Astrocyte (in vitro differentiated cells and primary cell): ENCODE measurements around the gene CTIF. TPM values are rescaled to one million over a fixed set of nuclear protein-coding genes. Genes with fewer than 3 reads are reported as not detected.

ENCODE experiments used
- DNase-seq: peaks from one replicate; pipeline ENCODE4 v3.0.0-alpha.2; 2010; ENCODE audit warnings: low read depth
- FAIRE-seq: peaks from 2 replicates; lab custom pipeline; 2011; peaks lifted over from hg19 to GRCh38; lab: Jason Lieb, UNC
- H2AFZ ChIP-seq: 2 replicates; pipeline ENCODE4 v1.6.0; 2012; ENCODE audit warnings: low read depth, low read length, inconsistent platforms
- H3K27ac ChIP-seq: 2 replicates; pipeline ENCODE4 v1.5.1; 2011; ENCODE audit warnings: low read depth, low read length, inconsistent platforms
- H3K27me3 ChIP-seq: 2 replicates; pipeline ENCODE4 v1.6.0; 2011; ENCODE audit warnings: low read length, inconsistent platforms; ENCODE audit not compliant: insufficient read depth
- H3K36me3 ChIP-seq: 2 replicates; pipeline ENCODE4 v1.5.1; 2011; ENCODE audit warnings: low read length, inconsistent platforms; ENCODE audit not compliant: insufficient read depth
- H3K4me1 ChIP-seq: 2 replicates; pipeline ENCODE4 v1.5.1; 2011; ENCODE audit warnings: low read length, inconsistent platforms; ENCODE audit not compliant: insufficient read depth
- H3K4me2 ChIP-seq: 2 replicates; pipeline ENCODE4 v1.6.0; 2012; ENCODE audit warnings: low read length, inconsistent platforms
- H3K4me3 ChIP-seq: 2 replicates; pipeline ENCODE4 v1.5.1; 2011; ENCODE audit warnings: low read depth, mild to moderate bottlenecking, low read length, inconsistent platforms; ENCODE audit not compliant: insufficient read depth
- H3K79me2 ChIP-seq: 2 replicates; pipeline ENCODE4 v1.6.0; 2012; ENCODE audit warnings: mild to moderate bottlenecking, low read length, inconsistent platforms; ENCODE audit not compliant: insufficient read depth
- H3K9ac ChIP-seq: 2 replicates; pipeline ENCODE4 v1.6.0; 2012; ENCODE audit warnings: mild to moderate bottlenecking, low read length, inconsistent platforms
- H3K9me3 ChIP-seq: 2 replicates; pipeline ENCODE4 v1.5.1; 2012; ENCODE audit warnings: low read depth, mild to moderate bottlenecking, low read length, inconsistent platforms; ENCODE audit not compliant: insufficient read depth
- H4K20me1 ChIP-seq: 2 replicates; pipeline ENCODE4 v1.6.0; 2012; ENCODE audit warnings: low read length, inconsistent platforms; ENCODE audit not compliant: insufficient read depth
- H3K27ac Mint-ChIP-seq: one replicate; pipeline ENCODE4 v1.8.0; 2021; ENCODE audit warnings: mild to moderate bottlenecking, mixed read lengths; ENCODE audit not compliant: unreplicated experiment
- H3K27me3 Mint-ChIP-seq: one replicate; pipeline ENCODE4 v1.8.0; 2021; ENCODE audit warnings: low read depth, mixed read lengths; ENCODE audit not compliant: unreplicated experiment
- H3K36me3 Mint-ChIP-seq: one replicate; pipeline ENCODE4 v1.8.0; 2021; ENCODE audit warnings: low read depth, mixed read lengths; ENCODE audit not compliant: unreplicated experiment
- H3K4me1 Mint-ChIP-seq: one replicate; pipeline ENCODE4 v1.8.0; 2021; ENCODE audit warnings: low read depth, mixed read lengths; ENCODE audit not compliant: unreplicated experiment
- H3K4me3 Mint-ChIP-seq: one replicate; pipeline ENCODE4 v1.8.0; 2021; ENCODE audit warnings: mild to moderate bottlenecking, moderate library complexity, mixed read lengths; ENCODE audit not compliant: unreplicated experiment
- H3K9me3 Mint-ChIP-seq: one replicate; pipeline ENCODE4 v1.8.0; 2021; ENCODE audit warnings: mild to moderate bottlenecking, mixed read lengths; ENCODE audit not compliant: unreplicated experiment
- EZH2 ChIP-seq: IDR thresholded peaks from 2 replicates; pipeline ENCODE4 v1.6.1; 2012; ENCODE audit warnings: mild to moderate bottlenecking, low read length, inconsistent platforms; ENCODE audit not compliant: insufficient read depth
- total RNA-seq: library from RNA; stranded (reverse); gene quantifications from 2 replicates; pipeline ENCODE4 v1.2.1, GENCODE V29; 2021
- TF ChIP-seq, protein P1 (sequence below): IDR thresholded peaks from 2 replicates; pipeline ENCODE4 v1.5.1; 2011; ENCODE audit warnings: low read depth, mild to moderate bottlenecking, inconsistent platforms, low read length, moderate library complexity; ENCODE audit not compliant: insufficient read depth

Gene CTIF
- total RNA-seq, 1 donor from 2014 or later, result 101 TPM

DNA sequence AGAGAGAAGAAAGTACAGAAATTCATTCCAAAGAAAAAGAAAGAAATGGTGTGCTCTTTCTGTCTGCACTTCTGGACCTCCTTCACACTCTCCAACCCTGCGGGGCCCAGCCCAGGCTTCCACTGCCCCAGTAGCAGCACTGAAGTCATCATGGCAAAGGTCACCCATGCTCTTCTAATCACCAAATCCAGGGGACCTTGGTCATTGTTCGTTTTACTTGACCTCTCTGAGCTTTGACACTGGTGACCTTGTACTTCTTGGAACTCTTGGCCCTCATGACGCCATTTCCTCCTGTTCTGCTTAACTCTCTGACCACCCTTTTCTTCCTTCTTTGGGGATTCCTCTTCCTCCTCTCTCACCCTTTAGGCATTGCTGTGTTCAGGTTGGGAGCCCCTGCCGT is 306.3 kb downstream of the CTIF start:
- no peak overlapping the region for H3K27ac Mint-ChIP-seq
- H3K36me3 Mint-ChIP-seq, result peaks cover 28% of the 10 kb centered on the region
- no peak for TF ChIP-seq EZH2
- TF ChIP-seq, protein P1, sequence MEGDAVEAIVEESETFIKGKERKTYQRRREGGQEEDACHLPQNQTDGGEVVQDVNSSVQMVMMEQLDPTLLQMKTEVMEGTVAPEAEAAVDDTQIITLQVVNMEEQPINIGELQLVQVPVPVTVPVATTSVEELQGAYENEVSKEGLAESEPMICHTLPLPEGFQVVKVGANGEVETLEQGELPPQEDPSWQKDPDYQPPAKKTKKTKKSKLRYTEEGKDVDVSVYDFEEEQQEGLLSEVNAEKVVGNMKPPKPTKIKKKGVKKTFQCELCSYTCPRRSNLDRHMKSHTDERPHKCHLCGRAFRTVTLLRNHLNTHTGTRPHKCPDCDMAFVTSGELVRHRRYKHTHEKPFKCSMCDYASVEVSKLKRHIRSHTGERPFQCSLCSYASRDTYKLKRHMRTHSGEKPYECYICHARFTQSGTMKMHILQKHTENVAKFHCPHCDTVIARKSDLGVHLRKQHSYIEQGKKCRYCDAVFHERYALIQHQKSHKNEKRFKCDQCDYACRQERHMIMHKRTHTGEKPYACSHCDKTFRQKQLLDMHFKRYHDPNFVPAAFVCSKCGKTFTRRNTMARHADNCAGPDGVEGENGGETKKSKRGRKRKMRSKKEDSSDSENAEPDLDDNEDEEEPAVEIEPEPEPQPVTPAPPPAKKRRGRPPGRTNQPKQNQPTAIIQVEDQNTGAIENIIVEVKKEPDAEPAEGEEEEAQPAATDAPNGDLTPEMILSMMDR, result no peak
- H3K4me2 ChIP-seq, result no peak overlapping the region
- DNase-seq (no peak), FAIRE-seq (no peak)
- H3K4me3 Mint-ChIP-seq, result no peak overlapping the region
- H3K27me3 ChIP-seq, result no peaks in the 10 kb centered on the region
- peaks cover 49% of the 10 kb centered on the region for H3K4me1 Mint-ChIP-seq
- H3K4me3 ChIP-seq, result no peak overlapping the region
- no peak overlapping the region for H3K27ac ChIP-seq
- no peaks in the 10 kb centered on the region for H3K27me3 Mint-ChIP-seq
- H3K9me3 ChIP-seq, result no peaks in the 10 kb centered on the region
- no peaks in the 10 kb centered on the region for H3K79me2 ChIP-seq
- H4K20me1 ChIP-seq, result no peaks in the 10 kb centered on the region
- peaks cover 2% of the 10 kb centered on the region for H3K9me3 Mint-ChIP-seq
- no peaks in the 10 kb centered on the region for H3K36me3 ChIP-seq
- peaks cover 38% of the 10 kb centered on the region for H3K4me1 ChIP-seq
- no peak overlapping the region for H3K9ac ChIP-seq
- no peak overlapping the region for H2AFZ ChIP-seq

DNA sequence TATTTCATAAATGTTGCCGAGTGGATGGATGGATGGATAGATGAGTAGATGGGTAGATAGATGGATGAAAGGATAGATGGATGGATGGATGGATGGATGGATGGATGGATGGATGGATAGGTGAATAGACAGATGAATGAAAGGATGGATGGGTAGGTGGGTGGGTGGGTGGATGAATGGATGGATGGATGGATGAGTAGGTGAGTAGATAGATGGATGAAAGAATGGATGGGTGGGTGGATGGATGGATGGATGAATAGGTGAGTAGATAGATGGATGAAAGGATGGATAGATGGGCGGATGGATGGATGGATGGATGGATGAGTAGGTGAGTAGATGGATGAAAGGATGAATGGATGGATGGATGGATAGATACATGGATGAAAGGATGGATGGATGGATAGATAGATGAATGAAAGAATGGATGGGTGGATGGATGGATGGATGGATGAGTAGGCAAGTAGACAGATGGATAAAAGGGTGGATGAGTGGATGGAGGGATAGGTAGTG is 307.6 kb downstream of the CTIF start:
- H3K27me3 ChIP-seq, result no peaks in the 10 kb centered on the region
- Mint-ChIP-seq H3K27ac (no peak overlapping the region), H3K4me1 (peaks cover 56% of the 10 kb centered on the region), H3K36me3 (peaks cover 30% of the 10 kb centered on the region), H3K4me3 (no peak overlapping the region), H3K27me3 (no peaks in the 10 kb centered on the region), H3K9me3 (peaks cover 2% of the 10 kb centered on the region)
- FAIRE-seq, result no peak
- no peak overlapping the region for H3K4me3 ChIP-seq
- H3K4me2 ChIP-seq, result no peak overlapping the region
- TF ChIP-seq, protein P1, result no peak
- TF ChIP-seq EZH2, result no peak
- H3K9ac ChIP-seq, result no peak overlapping the region
- peaks cover 51% of the 10 kb centered on the region for H3K4me1 ChIP-seq
- no peaks in the 10 kb centered on the region for H3K36me3 ChIP-seq
- H2AFZ ChIP-seq, result no peak overlapping the region
- no peaks in the 10 kb centered on the region for H4K20me1 ChIP-seq
- H3K27ac ChIP-seq, result no peak overlapping the region
- no peaks in the 10 kb centered on the region for H3K9me3 ChIP-seq
- DNase-seq, result no peak
- H3K79me2 ChIP-seq, result no peaks in the 10 kb centered on the region

DNA sequence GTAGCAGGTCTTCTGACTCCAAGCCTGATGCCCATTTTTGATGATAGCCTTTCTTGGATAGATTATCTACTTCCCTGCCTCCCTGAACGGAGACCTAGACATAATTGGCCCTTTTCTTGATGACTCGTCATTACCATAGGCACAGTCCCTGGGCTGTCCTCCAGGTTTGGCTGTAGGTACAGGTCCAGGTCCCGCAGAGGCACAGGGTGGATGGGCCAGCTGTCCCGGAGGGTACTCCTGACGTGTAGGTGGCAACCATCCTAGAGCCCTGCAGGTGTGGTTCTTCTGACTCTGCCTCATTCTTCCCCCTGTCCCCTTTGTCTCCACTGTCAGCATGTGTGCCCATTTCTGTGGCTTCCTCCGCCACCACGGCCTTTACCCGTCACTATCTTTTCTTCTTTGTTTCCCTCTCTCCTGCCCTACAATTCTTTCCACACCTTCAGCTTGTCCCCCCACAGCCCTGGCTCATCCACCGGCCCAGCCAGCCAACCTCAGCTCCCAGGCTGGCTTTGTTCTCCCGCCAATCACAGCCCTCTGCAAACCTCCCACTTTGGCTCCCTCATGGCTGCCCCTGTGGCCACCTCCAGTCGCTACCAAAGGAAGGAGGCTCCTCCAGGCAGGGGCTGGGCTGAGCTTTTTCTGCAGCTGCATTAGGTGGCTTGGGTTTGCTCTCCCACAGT is 309.1 kb downstream of the CTIF start:
- Mint-ChIP-seq H3K9me3 (peaks cover 2% of the 10 kb centered on the region), H3K4me3 (no peak overlapping the region), H3K27ac (no peak overlapping the region), H3K36me3 (peaks cover 25% of the 10 kb centered on the region), H3K27me3 (no peaks in the 10 kb centered on the region), H3K4me1 (peaks cover 59% of the 10 kb centered on the region)
- Histone ChIP-seq H3K9me3 (no peaks in the 10 kb centered on the region), H3K9ac (peak overlapping the region; percentile 29), H4K20me1 (no peaks in the 10 kb centered on the region), H3K4me3 (no peak overlapping the region), H3K4me2 (peak overlapping the region; percentile 59), H2AFZ (no peak overlapping the region), H3K27ac (peak overlapping the region; percentile 37), H3K36me3 (no peaks in the 10 kb centered on the region), H3K4me1 (peaks cover 51% of the 10 kb centered on the region), H3K27me3 (no peaks in the 10 kb centered on the region), H3K79me2 (no peaks in the 10 kb centered on the region)
- TF ChIP-seq EZH2, result no peak
- TF ChIP-seq, protein P1, result no peak
- DNase-seq (no peak), FAIRE-seq (no peak)
